Hematopoietic multipotent progenitor cell treated with erythropoietin and hydrocortisone succinate and interleukin-3 and kit ligand, for 6 days (in vitro differentiated cells): Measurements from ENCODE around the gene SCARF1.
A peak's percentile ranks its signal among the peaks of the same experiment; 100 is the strongest.

Experiments
- DNase-seq: peaks from one replicate; pipeline ENCODE4 v3.0.0-alpha.2; 2015

SCARF1 gene

DNA sequence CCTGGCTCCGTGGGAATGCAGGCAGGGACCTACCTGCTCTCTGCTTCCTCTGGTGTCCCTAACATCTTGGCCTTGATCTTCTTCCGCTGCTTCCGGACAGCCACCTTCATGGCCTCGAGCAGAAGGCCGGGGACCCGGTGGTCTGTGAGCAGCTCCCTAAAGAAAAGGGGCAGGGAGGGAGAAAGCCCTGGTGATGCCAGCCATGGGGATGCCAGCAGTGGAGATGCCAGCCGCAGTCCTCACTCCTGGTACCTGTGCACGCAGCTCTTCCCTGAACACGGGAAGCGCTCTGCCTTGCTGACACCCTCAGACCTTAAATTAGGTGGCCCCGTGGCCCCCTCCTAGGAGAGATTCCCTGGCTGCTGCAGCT lies 2.3 kb upstream of the SCARF1 start:
- no peak for DNase-seq

DNA sequence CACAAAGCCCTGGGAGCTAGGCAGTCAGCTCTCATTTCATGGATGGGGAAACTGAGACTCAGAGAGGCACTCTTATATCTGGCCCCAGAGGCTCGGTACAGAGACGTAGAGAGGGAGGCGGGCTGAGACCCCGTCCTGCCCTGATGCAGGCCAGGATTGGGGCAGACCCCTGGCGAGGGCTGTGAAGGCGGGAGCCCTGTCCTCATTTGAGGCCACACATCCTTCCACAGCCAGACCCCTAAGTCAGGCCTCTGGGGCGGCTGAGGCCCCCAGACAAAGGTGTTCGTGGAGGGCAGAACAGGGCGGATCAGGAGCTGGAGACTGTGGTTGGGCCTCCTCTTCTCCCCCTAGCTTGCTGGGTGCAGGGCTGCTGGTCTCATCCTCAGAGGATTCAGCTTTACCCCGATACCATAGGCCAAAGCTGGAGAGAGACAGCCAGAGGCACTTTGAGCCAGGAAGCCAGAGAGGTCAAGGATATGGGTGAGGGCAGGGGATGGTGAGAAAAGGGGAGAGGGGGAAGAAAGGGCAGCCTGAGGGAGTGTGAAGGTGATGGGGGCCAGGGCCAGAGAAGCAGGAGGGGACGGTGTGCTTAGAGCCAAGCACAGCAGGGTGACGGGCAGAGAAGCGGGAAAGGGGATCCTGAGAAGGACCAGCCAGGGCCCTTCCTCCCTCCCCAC lies 805 bp upstream of the SCARF1 start:
- DNase-seq = no peak

DNA sequence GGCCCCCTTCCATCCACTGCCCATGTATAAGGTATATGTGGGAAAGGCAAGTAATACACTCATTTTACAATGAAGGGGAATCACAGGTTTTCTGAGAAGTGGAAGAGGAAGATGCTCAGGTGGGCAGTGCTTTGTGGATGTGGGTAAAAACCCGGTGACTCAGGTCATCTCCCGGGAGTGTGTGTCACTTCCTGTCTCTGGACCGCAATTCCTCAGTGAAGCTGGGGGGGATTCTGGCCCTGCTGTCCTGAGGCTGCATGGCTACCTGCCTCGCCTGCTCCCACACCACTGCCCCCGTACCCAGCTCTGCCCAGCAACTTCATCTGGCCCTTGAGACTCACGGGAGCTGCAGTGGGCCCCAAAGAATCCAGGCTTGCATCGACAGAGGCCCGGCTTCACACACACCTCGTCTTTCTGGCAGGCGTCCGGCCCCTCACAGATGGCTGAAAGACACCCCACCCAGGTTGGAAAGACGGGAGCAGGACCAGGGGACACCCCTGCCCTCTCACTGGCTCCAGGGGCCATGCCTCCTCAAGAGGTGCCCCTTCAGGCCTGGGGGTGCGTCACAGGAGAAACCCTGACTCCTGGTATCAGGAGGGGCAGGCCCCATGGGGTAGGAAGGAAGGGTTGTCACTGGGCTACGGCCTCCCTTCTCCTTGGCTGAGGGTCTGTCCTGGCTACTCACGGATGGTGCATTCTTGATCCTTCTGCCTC lies 882 bp downstream of the SCARF1 start:
- no peak for DNase-seq

DNA sequence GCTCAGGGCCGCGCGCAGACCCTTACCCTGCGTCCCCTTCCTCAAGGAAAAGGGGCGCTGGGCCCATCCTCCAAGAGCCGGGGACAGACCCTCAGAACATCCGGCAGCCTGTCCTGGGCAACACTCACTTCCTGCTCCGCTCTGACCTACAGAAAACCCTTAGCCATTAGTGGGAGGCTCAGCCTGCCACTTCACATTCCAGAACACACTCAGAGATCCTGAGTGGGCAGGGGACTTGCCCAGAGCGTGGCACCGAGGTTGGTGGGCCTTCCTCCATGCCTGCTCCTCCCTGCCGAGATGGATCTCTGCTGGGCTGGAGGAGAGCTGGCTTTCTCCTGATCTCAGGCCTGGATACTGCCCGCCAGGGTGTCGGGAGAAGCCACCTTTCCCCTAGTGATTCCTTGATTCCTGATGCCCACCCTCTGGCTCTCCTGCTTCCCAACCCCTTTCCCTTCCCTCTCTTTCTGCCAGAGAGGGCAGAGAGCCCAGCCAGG lies 1.5 kb downstream of the SCARF1 start:
- no peak for DNase-seq

DNA sequence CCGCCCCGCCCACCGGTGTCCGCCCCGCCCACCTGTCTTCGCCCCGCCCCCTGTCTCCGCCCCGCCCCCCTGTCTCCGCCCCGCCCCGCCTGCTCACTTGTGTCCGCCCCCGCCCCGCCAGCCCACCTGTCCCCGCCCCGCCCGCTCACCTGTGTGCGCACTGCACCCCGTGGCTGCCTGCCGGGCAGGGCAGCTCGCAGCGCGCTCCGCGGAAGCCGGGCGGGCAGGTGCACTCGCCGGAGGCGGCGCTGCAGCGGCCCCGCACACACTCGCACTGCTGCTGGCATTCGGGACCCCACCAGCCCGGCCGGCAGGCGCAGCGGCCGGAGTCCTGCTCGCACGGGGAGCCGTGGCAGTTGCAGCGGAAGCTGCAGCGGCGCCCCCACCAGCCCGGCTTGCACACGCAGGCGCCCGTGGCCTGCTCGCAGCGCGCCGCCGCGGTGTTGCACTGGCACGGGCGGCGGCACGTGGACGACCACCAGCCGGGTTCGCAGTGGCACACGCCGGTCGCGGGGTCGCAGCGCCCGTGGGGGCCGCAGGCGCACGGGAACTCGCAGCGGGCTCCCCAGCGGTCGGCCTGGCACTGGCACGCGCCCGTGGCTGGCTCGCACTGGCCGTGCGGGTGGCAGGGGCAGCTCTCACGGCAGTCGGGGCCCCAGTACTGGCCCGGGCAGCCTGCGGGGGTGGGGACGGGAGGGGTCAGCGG lies 2.1 kb downstream of the SCARF1 start:
- peak; percentile 68 for DNase-seq

DNA sequence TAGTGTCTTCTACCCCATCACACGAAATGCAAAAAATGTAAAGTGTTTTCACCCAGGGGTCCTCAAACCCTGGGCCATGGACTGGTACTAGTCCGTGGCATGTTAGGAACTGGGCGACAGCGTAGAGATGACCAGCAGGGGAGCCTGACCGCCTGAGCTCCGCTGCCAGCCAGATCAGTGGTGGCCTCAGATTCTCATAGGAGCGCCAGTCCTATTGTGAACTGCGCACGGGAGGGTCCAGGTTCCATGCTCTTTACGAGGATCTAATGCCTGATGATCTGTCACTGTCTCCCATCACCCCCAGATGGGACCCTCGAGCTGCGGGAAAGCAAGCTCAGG lies 4.5 kb downstream of the SCARF1 start:
- DNase-seq = no peak

DNA sequence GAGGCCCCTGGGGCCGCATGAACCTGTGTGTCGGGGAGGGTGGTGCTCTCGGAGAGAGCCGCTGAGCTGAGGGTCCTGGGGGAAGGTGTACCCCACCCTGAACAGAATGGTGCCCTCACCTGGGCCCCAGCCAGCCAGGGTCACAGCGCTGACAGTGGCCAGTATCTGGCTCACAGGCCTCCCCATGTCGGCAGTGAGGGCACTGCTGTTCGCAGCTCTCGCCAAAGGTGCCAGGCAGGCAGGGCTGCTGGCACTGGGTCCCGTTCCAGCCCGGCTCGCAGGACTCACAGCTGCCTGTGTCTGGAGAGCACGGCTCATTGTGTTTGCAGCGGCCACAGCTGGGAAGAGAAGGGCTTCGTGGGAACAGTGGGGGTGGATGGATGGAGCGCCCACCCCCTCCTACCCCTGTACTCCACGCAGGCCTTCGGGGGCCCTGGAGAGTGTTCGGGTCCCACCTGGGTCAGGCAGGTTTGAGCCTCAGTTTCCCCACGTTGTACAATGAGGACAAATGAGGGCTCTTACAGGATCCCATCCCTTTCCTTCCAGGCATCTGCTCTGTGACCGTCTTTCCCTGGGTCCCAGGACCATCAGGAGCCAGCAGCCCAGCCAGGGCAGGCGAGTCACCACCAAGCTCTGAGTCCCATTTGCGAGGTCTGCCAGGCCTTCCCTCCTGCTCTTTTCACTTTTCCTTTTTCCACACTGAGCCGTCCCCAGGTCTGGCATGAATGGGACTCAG lies 5.0 kb downstream of the SCARF1 start:
- no peak for DNase-seq

DNA sequence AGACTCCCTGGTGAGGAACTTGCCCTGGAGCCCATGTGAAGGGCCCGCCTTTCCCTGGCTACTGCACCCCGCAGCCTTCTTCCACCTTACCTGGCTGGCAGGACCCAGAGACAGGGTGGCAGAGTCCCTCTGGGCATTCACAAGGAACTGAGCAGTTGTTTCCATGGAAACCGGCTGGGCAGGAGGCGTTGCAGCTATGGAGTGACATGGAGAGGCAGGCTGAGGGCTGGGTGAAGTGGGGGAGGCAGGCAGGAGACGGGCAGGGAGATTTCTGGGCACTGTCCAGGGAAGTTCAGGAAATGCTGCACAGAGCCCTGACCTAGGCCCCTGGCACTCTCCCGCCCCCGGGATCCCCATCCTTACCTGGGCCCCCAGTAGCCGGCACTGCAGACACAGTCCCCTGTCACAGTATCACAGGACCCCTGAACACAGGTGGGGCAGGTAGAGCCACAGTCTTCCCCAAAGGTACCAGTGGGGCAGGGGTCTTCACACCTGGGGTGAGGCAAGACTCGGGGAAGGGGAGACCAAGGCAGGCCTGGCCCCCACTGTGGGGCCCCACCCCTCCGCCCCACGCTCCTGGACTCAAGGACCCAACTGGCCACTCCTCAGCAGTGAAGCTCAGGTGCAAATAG lies 5.9 kb downstream of the SCARF1 start:
- no peak for DNase-seq

DNA sequence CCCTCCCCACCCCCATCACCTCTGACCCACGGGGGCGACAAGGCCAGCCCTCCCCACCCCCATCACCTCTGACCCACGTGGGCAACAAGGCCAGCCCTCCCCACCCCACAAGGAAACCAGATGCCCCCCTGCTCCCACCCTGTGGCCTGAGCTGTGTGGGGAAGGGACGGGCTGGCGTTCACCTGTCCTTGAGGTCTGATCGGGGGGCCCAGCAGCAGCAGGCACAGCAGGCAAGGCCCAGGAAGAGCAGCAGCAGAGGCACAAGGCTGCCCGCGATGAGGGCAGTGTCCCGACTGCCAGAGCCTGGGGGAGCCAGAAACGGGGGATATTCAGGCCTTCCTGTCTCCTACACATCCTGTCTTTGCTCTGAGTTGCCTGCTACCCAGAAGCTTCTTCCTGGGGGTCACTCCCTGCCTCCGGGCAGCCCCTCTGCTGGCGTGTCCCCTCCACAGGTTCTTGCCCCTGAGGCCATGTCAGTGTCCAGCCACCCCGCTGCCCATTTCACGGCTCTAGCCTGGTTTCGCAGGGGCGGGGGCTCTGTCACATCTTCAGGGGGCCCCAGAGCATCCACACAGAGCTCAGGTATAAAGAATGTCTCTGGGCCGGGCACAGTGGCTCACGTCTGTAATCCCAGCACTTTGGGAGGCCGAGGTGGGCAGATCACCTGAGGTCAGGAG lies 6.8 kb downstream of the SCARF1 start:
- no peak for DNase-seq

DNA sequence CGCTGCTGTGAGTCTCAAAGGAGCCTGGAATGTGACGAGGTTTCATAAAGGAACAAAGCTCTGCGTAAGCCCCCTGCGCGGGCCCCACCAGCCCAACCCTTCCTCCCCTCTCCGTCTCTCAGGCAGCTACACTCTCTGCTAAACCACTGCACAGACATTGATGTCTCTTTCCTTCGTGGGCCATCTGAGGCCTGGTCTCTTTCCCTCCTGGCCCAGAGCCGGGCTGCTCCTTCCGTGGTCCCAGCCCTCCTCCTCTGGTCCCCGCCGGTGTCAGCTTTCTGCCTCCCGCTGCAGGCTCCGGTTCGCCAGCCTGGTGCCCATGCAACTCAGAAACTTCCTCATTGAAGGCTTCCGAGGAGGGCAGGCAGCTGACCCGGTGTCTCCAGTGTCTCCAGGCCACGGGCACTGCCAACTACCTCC lies 7.4 kb downstream of the SCARF1 start:
- no peak for DNase-seq

DNA sequence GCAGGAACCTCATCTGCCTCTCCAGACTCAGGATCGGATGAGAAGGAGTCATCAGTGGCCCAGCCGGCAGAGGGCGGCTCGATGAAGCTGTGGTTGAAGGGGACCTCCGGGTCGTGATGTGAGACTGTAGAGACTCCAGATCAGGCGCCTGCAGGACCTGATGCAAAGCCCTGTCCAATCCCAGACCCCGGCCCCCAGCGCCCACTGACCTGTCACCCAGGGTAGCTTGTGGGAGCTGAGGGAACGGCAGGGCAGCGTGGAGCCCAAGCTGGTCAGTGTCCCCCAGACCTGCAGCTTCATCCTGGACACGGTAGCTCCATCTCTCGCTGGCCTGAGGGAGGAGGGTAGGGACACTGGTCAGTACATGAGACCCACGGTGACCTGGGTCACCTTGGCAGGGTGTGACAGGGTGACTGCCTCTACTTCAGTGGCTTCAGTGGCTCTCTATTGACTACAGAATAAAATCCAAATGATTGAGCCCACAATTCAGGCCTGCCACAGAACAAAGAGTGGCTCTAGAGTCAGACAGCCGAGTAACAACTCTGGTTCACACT lies 8.7 kb downstream of the SCARF1 start:
- DNase-seq = no peak

DNA sequence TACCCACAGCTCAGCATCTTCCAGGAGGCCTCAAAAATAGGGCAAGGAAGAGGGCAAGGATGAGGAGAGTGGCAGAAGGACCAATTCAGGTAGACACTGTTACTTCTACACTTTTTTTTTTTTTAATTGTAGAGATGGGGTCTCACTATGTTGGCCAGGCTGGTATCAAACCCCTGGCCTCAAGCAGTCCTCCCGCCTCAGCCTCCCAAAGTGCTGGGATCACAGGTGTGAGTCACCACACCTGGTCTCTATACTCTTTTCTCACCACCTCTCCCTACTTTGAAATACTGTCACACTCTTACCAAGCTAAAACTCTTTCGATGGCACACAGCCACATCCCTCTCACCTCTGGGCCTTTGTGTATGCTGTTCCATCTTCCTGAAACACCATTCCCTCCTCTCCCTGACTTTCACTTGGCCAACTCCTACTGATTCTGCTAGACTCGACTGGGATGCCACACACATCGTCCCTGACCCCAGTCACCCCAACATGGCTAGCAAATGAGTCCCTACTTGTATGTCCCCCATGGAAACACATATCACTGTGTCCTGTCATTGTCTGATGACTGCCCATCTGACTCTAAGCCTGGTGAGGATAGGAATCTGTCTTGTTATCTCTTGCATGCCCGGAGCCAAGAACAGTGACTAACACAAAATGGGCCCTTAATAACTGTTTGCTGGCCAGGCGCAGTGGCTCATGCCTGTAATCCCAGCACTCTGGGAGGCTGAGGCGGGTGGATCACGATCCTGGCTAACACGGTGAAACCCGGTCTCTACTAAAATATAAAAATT lies 9.7 kb downstream of the SCARF1 start:
- DNase-seq = no peak

DNA sequence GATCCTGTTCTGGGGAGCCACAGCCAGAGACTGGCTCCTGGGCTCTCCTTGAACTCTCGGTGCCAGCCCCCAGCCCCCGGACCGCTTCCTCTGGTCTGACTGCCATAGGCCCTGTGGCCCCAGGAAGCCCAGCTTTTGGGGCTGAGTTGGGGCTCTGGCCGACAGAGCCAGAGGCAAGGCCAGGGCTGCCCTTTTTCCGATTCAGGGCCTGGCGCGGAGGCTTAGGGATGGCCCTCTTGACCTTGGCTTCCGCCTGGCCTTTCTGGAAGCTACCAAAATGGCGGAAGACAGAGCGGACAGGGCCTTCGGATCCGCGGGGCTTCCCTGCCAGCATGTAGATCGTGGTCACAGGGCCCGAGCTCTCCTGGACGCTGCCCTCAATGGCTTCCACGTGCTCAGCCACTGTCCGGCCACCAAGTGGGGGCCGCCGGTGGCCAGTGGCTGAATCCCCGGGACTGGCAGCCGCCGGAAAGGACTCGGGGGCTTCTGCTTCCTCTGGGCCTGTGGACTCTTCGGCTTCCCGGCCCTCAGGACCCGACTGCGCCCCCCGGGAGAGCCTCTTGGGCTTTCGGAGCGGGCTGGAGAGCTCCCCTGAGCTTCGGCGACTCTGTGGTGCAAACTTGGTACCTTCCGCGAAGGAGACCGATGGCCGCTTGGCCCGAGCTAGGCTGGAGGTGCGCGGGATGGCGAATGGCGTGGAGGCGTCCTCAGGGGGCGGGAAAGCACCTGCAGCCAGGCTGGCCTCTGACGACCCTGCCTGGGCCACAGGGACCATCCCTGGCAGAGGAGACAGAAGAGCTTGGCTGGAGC lies 10.5 kb downstream of the SCARF1 start:
- DNase-seq = no peak

DNA sequence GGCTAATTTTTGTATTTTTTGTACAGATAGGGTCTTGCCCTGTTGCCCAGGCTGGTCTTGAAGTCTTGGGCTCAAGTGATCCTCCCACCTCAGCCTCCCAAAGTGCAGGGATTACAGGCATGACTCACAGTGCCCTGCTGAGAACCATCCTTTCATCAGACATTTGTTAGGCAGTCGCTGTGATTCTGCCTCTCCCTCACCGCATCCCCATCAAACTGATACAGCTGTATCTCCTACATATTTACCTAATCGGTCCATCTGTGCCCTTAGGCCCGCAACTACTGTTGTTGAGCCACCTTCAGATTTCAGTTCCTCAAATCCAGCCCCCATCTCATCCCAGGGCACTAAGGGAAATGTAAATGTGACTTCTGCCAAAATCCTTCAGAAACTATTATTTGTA lies 14.9 kb downstream of the SCARF1 start:
- DNase-seq = no peak

DNA sequence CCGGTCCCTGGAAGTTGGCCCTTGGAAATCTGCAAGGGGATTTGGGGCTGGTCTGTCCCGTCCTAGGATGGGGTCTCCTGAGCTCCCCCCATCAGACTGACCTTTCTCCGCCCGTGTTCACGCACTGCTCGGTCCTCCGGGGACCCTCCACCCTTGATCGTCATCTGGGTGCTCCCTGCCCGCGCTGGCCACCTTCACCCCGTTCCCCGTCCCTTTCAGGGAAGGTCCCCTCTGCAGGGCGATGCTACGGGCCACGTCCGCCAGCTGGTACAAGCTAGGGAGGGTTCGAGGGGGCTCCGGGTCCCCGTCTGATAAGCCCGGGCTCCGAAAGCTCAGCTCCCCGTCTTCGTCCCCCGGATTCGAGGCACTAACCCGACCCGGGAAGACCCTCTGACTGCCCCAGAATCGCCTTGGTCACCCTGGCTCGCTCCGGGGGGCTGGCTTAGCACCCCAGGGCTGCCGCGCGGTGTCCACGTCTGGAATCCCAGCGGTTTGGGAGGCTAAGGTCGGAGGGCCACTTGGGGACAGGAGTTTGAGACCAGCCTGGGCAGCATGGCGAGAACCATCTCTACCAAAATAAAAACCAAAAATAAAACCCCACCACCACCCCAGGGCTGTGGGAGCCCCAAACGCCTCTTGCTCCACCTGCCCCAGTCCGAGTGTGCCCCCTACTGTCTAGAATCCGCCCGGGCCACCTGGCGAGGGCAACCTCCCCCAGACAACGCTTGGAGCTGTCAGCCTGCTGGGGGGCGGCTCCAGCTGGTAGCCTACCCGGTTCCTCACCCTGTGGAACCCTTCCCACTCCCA lies 15.8 kb downstream of the SCARF1 start:
- DNase-seq = peak; percentile 83

DNA sequence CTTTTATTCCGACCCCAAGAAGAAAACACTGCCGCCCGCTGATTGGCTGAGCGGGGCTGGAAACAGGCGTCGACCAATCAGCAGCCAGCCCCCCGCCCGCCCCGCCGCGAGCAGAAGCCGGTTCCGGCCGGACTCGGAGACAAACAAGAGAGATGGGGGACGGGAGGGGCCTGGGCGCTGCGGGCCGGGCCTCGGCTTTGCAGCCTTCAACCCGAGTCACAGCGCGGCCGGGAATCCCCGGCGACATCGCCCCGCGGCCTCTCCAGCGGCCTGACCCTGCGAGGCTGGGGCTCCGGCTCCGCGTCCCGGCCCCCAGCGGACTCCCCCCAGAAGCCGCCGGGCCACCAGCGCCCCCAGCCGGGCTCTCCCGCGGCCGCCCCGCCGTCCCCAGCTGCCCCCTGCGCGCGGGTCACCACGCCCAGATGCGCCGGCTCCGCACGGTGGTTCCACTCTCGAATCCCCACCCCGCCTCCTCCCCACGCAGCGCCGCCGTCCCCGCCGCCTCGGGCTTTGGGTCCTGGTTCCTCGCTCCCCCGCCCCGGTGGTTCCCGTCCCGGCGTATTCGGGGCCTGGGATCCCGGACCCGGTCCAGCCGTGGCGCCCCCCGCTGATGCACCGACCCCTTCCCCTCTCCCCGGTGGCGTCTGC lies 16.6 kb downstream of the SCARF1 start:
- DNase-seq = peak; percentile 96

DNA sequence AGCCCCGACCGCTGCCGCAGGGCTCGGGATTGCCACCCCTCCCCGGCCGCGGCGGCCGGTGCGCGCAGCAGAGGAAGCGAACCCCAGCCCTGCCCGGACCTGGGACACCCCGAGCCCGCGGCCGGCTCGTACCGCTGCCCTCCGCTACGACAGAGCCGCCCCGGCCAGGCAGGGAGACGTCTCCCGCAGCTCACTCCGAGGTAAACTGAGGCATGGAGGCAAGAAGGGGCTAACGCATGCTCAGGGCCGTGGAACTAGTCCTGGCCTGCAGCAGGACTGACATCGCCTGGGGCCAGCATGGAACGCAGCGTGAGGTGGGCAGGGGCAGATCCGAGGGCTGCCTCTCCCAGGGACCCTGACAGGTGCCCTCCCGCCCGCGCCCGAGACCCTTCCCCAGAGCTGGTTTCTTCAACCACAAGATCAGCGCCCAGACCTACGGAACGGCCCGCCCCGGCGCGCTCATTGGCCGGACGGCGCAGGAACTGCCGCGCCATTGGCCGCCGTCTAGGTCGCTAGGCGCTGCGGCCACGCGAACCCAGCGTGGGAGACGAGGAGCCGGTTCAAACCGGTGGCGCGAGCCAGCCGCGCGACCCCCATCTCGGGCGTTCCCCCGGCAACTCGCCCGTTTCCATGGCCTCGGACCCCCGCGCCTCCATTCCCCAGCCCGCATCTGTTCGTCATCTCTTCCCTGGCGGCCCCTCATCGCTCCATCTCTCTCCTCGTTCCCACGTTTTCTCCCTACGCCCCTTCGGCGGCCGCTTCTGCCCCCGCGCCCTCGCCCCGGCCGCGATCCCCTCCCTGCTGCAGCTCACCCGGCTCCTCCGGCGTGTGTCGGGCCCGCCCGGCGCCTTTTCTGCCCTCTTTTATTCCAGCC lies 17.3 kb downstream of the SCARF1 start, which contains the start of gene SLC43A2:
Gene SLC43A2, minus strand, starts transcription at position 853 of the 874 bp plus-strand sequence. CDS start 960 bp downstream, outside the sequence.
- peak; percentile 91 for DNase-seq
